HAP-1 (cell line): Measurements from ENCODE around the gene KCNK7.

Experiments used
- DNase-seq, 2 experiments: peaks; one replicate each; pipeline ENCODE4 v3.0.0-alpha.2; 2016 to 2020; ENCODE audit warnings: low spot score in 2 of 2
- H3K27me3 ChIP-seq: fragments of 250-450 bp; sonication (Bioruptor Pico); 2 replicates; pipeline ENCODE4 v1.5.1; 2020; ENCODE audit warnings: low read depth, mild to moderate bottlenecking, moderate library complexity
- H3K36me3 ChIP-seq: fragments of 250-450 bp; sonication (Bioruptor Pico); replicated peaks from 2 replicates; pipeline ENCODE4 v1.5.1; 2020; ENCODE audit warnings: mild to moderate bottlenecking
- H3K4me1 ChIP-seq: fragments of 250-450 bp; sonication (Bioruptor Pico); 2 replicates; pipeline ENCODE4 v1.5.1; 2020; ENCODE audit warnings: mild to moderate bottlenecking
- H3K4me3 ChIP-seq: fragments of 250-450 bp; sonication (Bioruptor Pico); 2 replicates; pipeline ENCODE4 v1.5.1; 2020; ENCODE audit warnings: mild to moderate bottlenecking, moderate library complexity
- H3K9me3 ChIP-seq: fragments of 250-450 bp; sonication (Bioruptor Pico); 2 replicates; pipeline ENCODE4 v1.5.1; 2020; ENCODE audit warnings: mild to moderate bottlenecking, moderate library complexity
- in situ Hi-C: fragments of 300-500 bp; cut with MboI; formaldehyde crosslinking; loops from 3 replicates; pipeline ENCODE4 v1.14.3; 2020; ENCODE audit warnings: low sequenced_read_pairs, inconsistent platforms, mixed read lengths

The KCNK7 gene

GRCh38 chr11:65620666-65621065, 25.1 kb upstream of the KCNK7 start:
- no peak overlapping the region for H3K4me3 ChIP-seq
- 0 out of 2 replicates have a peak, but pooled peaks cover 2% of the 10 kb centered on the region for H3K4me1 ChIP-seq
- in situ Hi-C loops = no loop called here
- H3K9me3 ChIP-seq = no peaks in the 10 kb centered on the region
- no peak for DNase-seq
- no peaks in the 10 kb centered on the region for H3K27me3 ChIP-seq
- peaks cover 67% of the 10 kb centered on the region for H3K36me3 ChIP-seq

- H3K27me3 ChIP-seq = no peaks in the 10 kb centered on the region
- H3K36me3 ChIP-seq = peaks cover 63% of the 10 kb centered on the region
- in situ Hi-C loops = no loop called here
- H3K4me1 ChIP-seq = 0 out of 2 replicates have a peak, but pooled peaks cover 2% of the 10 kb centered on the region
- H3K9me3 ChIP-seq = no peaks in the 10 kb centered on the region
- no peak for DNase-seq
- H3K4me3 ChIP-seq = no peak overlapping the region
Observed at GRCh38 chr11:65619281-65619928, 23.8 kb upstream of the KCNK7 start.

GRCh38 chr11:65618763-65619162, 23.2 kb upstream of the KCNK7 start:
- H3K4me3 ChIP-seq = no peak overlapping the region
- H3K4me1 ChIP-seq = 0 out of 2 replicates have a peak, but pooled peaks cover 2% of the 10 kb centered on the region
- no peak for DNase-seq
- in situ Hi-C loops = no loop called here
- H3K9me3 ChIP-seq = no peaks in the 10 kb centered on the region
- H3K27me3 ChIP-seq = no peaks in the 10 kb centered on the region
- H3K36me3 ChIP-seq = peaks cover 57% of the 10 kb centered on the region

GRCh38 chr11:65617990-65618751, 22.6 kb upstream of the KCNK7 start:
- no peak for DNase-seq
- Histone ChIP-seq H3K36me3 (peaks cover 51% of the 10 kb centered on the region), H3K9me3 (no peaks in the 10 kb centered on the region), H3K4me1 (peaks cover 3% of the 10 kb centered on the region; the same call in 1 of the 2 replicates), H3K27me3 (no peaks in the 10 kb centered on the region), H3K4me3 (no peak overlapping the region)
- in situ Hi-C loops = no loop called here

GRCh38 chr11:65617136-65617850, 21.7 kb upstream of the KCNK7 start:
- Histone ChIP-seq H3K9me3 (no peaks in the 10 kb centered on the region), H3K4me3 (peak overlapping the region; percentile 86), H3K27me3 (no peaks in the 10 kb centered on the region), H3K36me3 (peaks cover 47% of the 10 kb centered on the region), H3K4me1 (peaks cover 5% of the 10 kb centered on the region; the same call in 1 of the 2 replicates)
- in situ Hi-C loops = no loop called here
- DNase-seq = no peak

- no peaks in the 10 kb centered on the region for H3K9me3 ChIP-seq
- peak overlapping the region; percentile 86 for H3K4me3 ChIP-seq
- H3K36me3 ChIP-seq = peaks cover 45% of the 10 kb centered on the region
- in situ Hi-C loops = no loop called here
- H3K27me3 ChIP-seq = no peaks in the 10 kb centered on the region
- DNase-seq = no peak
- H3K4me1 ChIP-seq = peaks cover 9% of the 10 kb centered on the region
Observed at GRCh38 chr11:65616575-65617001, 21.0 kb upstream of the KCNK7 start.

- H3K9me3 ChIP-seq = no peaks in the 10 kb centered on the region
- in situ Hi-C loops = no loop called here
- H3K36me3 ChIP-seq = peaks cover 41% of the 10 kb centered on the region
- H3K4me1 ChIP-seq = peaks cover 9% of the 10 kb centered on the region
- H3K27me3 ChIP-seq = no peaks in the 10 kb centered on the region
- H3K4me3 ChIP-seq = peak overlapping the region; percentile 86
- peak in 1 of 2 experiments; percentile 76 for DNase-seq
Observed at GRCh38 chr11:65615950-65616574, 20.5 kb upstream of the KCNK7 start.

GRCh38 chr11:65615229-65615949, 19.8 kb upstream of the KCNK7 start, which contains the start of gene PCNX3:
Gene PCNX3, plus strand, starts transcription at chr11:65615776. Its CDS starts 536 bp downstream, at chr11:65616312.
- no peaks in the 10 kb centered on the region for H3K9me3 ChIP-seq
- H3K27me3 ChIP-seq = no peaks in the 10 kb centered on the region
- peaks cover 9% of the 10 kb centered on the region for H3K4me1 ChIP-seq
- peaks cover 38% of the 10 kb centered on the region for H3K36me3 ChIP-seq
- peak within 1 kb of the TSS; percentile 86 for H3K4me3 ChIP-seq
- DNase-seq = peak; percentile 100
- in situ Hi-C loops = no loop called here

GRCh38 chr11:65613091-65613928, 17.7 kb upstream of the KCNK7 start:
- peaks cover 9% of the 10 kb centered on the region for H3K4me1 ChIP-seq
- peak in 1 of 2 experiments; percentile 36 for DNase-seq
- H3K36me3 ChIP-seq = peaks cover 17% of the 10 kb centered on the region
- H3K4me3 ChIP-seq = peak overlapping the region; percentile 86
- no peaks in the 10 kb centered on the region for H3K27me3 ChIP-seq
- no peaks in the 10 kb centered on the region for H3K9me3 ChIP-seq
- in situ Hi-C loops = no loop called here

GRCh38 chr11:65612691-65613090, 17.1 kb upstream of the KCNK7 start:
- in situ Hi-C loops = no loop called here

GRCh38 chr11:65611758-65612603, 16.4 kb upstream of the KCNK7 start:
- Histone ChIP-seq H3K36me3 (peaks cover 5% of the 10 kb centered on the region), H3K4me1 (peaks cover 9% of the 10 kb centered on the region), H3K27me3 (no peaks in the 10 kb centered on the region), H3K9me3 (no peaks in the 10 kb centered on the region), H3K4me3 (no peak overlapping the region)
- in situ Hi-C loops = no loop called here
- DNase-seq = no peak

More at GRCh38 chr11:65612691-65613090, 17.1 kb upstream of the KCNK7 start:
- no peaks in the 10 kb centered on the region for H3K9me3 ChIP-seq
- no peaks in the 10 kb centered on the region for H3K27me3 ChIP-seq
- peak overlapping the region; percentile 86; the same call in 1 of the 2 replicates for H3K4me3 ChIP-seq
- H3K36me3 ChIP-seq = peaks cover 11% of the 10 kb centered on the region
- peaks cover 9% of the 10 kb centered on the region for H3K4me1 ChIP-seq
- DNase-seq = no peak
